Testis (tissue), 3 donors: Measurements from ENCODE around the gene L2HGDH. TPM values are rescaled to one million over a fixed set of nuclear protein-coding genes. Genes with fewer than 3 reads are reported as not detected.

Experiments used
- DNase-seq: peaks from one replicate; pipeline ENCODE4 v3.0.0-alpha.2; 2019
- H3K27ac ChIP-seq, 2 donors: fragments of 200-600 bp; sonication (generic); one replicate each; pipeline ENCODE4 v1.5.1; 2019
- H3K27me3 ChIP-seq: fragments of 200-600 bp; sonication (generic); one replicate; pipeline ENCODE4 v1.5.1; 2019
- H3K36me3 ChIP-seq: fragments of 200-600 bp; sonication (generic); one replicate; pipeline ENCODE4 v1.5.1; 2017; ENCODE audit warnings: low read depth; ENCODE audit errors: missing control alignments
- H3K4me1 ChIP-seq: fragments of 200-600 bp; sonication (generic); one replicate; pipeline ENCODE4 v1.5.1; 2019
- H3K4me3 ChIP-seq, 2 donors: fragments of 200-600 bp; sonication (generic); one replicate each; pipeline ENCODE4 v1.5.1; 2017 to 2019
- H3K9me3 ChIP-seq: fragments of 200-600 bp; sonication (generic); one replicate; pipeline ENCODE4 v1.5.1; 2017
- CTCF ChIP-seq, 3 experiments: fragments of 450-650 bp in 2 of 3; fragments of 200-600 bp in 1 of 3; sonication (generic) in 1 of 3; IDR thresholded peaks; one replicate each; pipeline ENCODE4 v1.5.1; 2016 to 2019; ENCODE audit warnings: antibody characterized with exemption in 3 of 3, mild to moderate bottlenecking in 2 of 3, moderate library complexity in 1 of 3
- POLR2A ChIP-seq: fragments of 450-650 bp; IDR thresholded peaks from one replicate; pipeline ENCODE4 v1.6.1; 2017; ENCODE audit warnings: antibody characterized with exemption, mild to moderate bottlenecking, moderate library complexity
- WGBS, 2 donors: methylation state at CpG; one replicate each; pipeline ENCODE4 v1.1.5; 2018; 5-methylcytosine and 5-hydroxymethylcytosine counted together
- intact Hi-C: fragments of 100-400 bp; cut with DNase I; formaldehyde crosslinking; loops from one replicate; pipeline ENCODE4 v1.15.1; 2023; ENCODE audit warnings: low total_unique reads
- polyA plus RNA-seq: library from polyadenylated mRNA; stranded (reverse); fragments of 350-450 nt; fragmentation: Illumina TruSeq; extraction: RNeasy Lipid Tissue Mini Kit (QIAGEN cat#74804); gene quantifications from one replicate; pipeline ENCODE4 v1.2.3, GENCODE V29; 2014; ENCODE audit warnings: low read depth, low replicate concordance; ENCODE audit not compliant: insufficient read depth
- total RNA-seq, 2 donors: library from RNA; depleted of rRNA; stranded (reverse); fragments of >200 nt; gene quantifications; one replicate each; pipeline ENCODE4 v1.2.3, GENCODE V29; 2016

Gene L2HGDH
- total and polyA plus RNA-seq, 3 donors from 2014 or later, result 7.9 to 8.9 (median 8.5) TPM

GRCh38 chr14:50260511-50260910 lies 51.5 kb downstream of the L2HGDH start:
- intact Hi-C loops, result no loop called here
- Histone ChIP-seq H3K27me3 (no peaks in the 10 kb centered on the region), H3K27ac (no peak overlapping the region), H3K9me3 (no peaks in the 10 kb centered on the region), H3K4me1 (no peaks in the 10 kb centered on the region), H3K4me3 (no peak overlapping the region), H3K36me3 (no peaks in the 10 kb centered on the region)
- WGBS, 2 donors, result 40 to 43% methylated on average over 3 of the region's 3 CpGs
- peak; percentile 23 for DNase-seq
- TF ChIP-seq POLR2A, result no peak
- peak; percentile 34 to 48 (median 44) for TF ChIP-seq CTCF (IDR thresholded peaks at IDR 0.05)

- no peak overlapping the region for H3K27ac ChIP-seq
- intact Hi-C loops, result no loop called here
- no peak overlapping the region for H3K4me3 ChIP-seq
- no peaks in the 10 kb centered on the region for H3K36me3 ChIP-seq
- no peak for DNase-seq
- H3K4me1 ChIP-seq, result no peaks in the 10 kb centered on the region
- H3K9me3 ChIP-seq, result no peaks in the 10 kb centered on the region
- WGBS, 2 donors, result 87 to 88% methylated on average over 3 of the region's 3 CpGs
- no peaks in the 10 kb centered on the region for H3K27me3 ChIP-seq
- TF ChIP-seq POLR2A, result no peak
- TF ChIP-seq CTCF (IDR thresholded peaks at IDR 0.05), result no peak
Measured at GRCh38 chr14:50260072-50260471, 52.0 kb downstream of the L2HGDH start.

GRCh38 chr14:50257732-50258131 lies 54.3 kb downstream of the L2HGDH start:
- no peak for DNase-seq
- 40 to 45% methylated on average over 2 of the region's 2 CpGs for WGBS, 2 donors
- Histone ChIP-seq H3K4me1 (no peaks in the 10 kb centered on the region), H3K9me3 (no peaks in the 10 kb centered on the region), H3K4me3 (no peak overlapping the region), H3K27me3 (no peaks in the 10 kb centered on the region), H3K36me3 (no peaks in the 10 kb centered on the region), H3K27ac (no peak overlapping the region)
- intact Hi-C loops, result no loop called here
- TF ChIP-seq POLR2A (no peak), CTCF (IDR thresholded peaks at IDR 0.05) (no peak)

GRCh38 chr14:50254248-50254647 lies 57.8 kb downstream of the L2HGDH start:
- Histone ChIP-seq H3K9me3 (no peaks in the 10 kb centered on the region), H3K27ac (no peak overlapping the region), H3K36me3 (no peaks in the 10 kb centered on the region), H3K27me3 (no peaks in the 10 kb centered on the region), H3K4me1 (no peaks in the 10 kb centered on the region), H3K4me3 (no peak overlapping the region)
- intact Hi-C loops, result no loop called here
- DNase-seq, result no peak
- 83 to 94% methylated on average over 3 of the region's 3 CpGs for WGBS, 2 donors
- TF ChIP-seq CTCF (IDR thresholded peaks at IDR 0.05) (no peak), POLR2A (no peak)

GRCh38 chr14:50249136-50249775 lies 62.8 kb downstream of the L2HGDH start:
- no peak overlapping the region for H3K4me3 ChIP-seq
- no peak overlapping the region for H3K27ac ChIP-seq
- no peak for DNase-seq
- TF ChIP-seq POLR2A (no peak), CTCF (IDR thresholded peaks at IDR 0.05) (no peak)
- no peaks in the 10 kb centered on the region for H3K9me3 ChIP-seq
- intact Hi-C loops, result no loop called here
- 83 to 93% methylated on average over 1 to 7 of the region's 7 CpGs for WGBS, 2 donors
- no peaks in the 10 kb centered on the region for H3K4me1 ChIP-seq
- no peaks in the 10 kb centered on the region for H3K27me3 ChIP-seq
- H3K36me3 ChIP-seq, result no peaks in the 10 kb centered on the region
